GM12872 (cell line): ENCODE measurements around the gene ZNF516.

Experiments used
- CTCF ChIP-seq: IDR thresholded peaks from 3 replicates; pipeline ENCODE4 v1.5.1; 2011; ENCODE audit warnings: low read depth, mild to moderate bottlenecking, low read length, moderate library complexity; ENCODE audit not compliant: insufficient read depth

Gene ZNF516

DNA sequence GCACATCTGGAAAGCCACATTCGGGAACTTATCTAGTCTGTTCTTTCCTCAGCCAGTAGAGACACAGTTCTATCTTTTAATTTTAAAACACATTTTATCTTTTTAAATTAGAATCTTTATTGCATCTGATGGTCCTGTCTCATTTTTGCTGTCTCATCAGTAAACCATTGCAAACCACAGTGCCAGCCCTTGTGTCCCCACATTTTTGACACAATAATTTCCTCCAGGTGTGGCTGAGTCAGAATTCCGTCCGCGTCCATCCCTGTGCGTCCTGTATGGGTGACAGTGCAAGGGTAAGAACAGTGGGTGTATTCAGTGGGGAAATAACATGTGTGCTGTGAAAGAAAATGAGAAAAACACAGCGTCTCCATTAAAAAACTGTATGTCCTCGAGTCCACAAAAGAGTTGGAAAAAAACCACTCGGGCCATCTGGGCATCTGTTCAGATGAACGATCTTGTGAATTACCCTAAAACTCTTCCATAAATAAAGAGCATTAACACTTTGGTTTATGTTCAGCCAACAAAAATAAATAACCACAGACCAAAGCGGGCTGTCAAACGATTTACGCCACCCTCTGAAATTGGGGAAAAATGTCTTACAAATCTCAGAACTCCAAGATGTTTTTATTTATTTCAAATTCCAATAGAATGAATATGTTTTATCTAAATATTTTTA is 137.3 kb downstream of the ZNF516 start:
- TF ChIP-seq CTCF, result no peak

DNA sequence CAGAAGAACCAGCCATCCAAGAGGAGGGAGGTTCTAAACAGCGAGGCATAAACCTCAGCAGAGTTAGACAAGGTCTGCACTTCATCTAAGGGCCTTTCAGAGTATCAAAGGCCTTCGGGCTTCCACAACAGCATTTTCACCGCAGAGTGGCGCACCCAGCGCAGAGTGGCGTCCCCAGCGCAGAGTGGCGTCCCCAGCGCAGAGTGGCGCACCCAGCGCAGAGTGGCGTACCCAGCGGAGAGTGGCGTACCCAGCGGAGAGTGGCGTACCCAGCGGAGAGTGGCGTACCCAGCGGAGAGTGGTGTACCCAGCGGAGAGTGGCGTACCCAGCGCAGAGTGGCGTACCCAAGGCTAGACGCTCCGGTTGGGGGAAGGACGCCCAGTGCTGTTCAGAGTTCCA is 137.9 kb downstream of the ZNF516 start:
- TF ChIP-seq CTCF, result no peak

DNA sequence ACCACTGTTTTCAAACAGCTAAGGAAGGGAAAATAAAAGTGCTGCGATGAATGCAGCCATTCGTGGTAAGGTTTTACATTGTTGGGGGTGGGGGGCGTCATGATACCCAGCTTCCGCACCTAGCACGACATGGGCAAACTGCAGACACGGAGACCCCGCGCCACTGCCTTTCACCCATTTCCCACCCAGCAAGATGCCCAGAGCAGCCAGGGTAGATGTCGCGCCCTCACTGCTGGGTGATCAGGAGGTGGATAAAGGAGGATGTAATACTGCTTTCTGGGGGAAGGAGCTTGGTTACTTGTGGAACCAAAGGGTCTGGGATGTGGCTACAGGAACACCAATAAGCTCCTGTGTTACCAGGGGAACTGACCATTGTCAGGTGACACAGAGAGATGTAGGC is 138.4 kb downstream of the ZNF516 start:
- no peak for TF ChIP-seq CTCF

DNA sequence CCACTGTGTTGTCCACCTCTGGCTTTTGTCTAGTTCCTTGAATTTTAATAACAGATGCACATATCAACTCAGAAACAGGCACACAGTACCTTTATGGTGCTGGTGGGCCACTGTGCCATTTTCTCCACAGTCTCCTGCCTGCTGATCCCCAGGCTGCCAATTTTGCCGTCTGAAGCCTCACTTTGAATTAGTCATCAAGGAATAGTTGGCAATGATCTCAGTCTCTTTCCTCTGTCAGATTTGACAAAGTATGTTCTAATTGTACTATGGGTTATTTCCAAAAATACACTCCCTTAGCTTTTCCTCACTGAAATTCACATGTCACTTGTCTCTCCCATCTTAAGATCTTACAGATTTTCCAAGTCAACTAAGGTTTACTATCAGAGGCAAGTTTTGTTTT is 140.7 kb downstream of the ZNF516 start:
- TF ChIP-seq CTCF, result no peak

- TF ChIP-seq CTCF, result no peak
These were observed 141.5 kb downstream of the ZNF516 start for GRCh38 chr18:76353500-76353899.

GRCh38 chr18:76353046-76353445 is 142.0 kb downstream of the ZNF516 start:
- no peak for TF ChIP-seq CTCF

DNA sequence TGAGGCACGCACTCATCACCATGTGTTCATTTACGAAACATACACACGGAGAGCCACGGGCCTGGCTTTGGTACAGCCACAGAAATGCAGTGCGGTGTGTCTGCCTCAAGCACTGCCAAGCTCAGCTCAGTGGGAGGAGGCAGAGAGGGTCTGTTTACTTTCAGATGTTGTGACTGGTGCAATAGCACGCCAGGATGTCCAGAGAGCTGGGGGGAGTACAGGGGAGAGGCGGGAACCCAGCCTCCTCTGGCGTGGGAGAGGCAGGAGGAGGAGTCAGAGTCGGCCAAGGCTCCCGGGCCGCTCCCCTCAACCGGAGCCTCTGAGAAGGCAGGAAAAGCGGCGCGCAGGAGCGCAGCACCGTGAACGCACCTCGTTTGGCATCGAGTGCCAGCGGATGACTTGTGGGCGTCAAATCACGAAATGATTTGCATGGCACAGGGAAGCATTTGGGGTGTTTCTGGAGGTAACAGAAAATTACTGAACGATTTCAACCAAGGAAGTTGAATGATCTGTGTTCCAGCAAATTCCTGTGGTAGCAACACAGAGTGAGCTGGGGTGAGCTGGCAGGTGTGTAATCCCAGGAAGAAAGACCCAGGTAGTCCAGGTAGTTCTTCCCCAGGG is 143.0 kb downstream of the ZNF516 start:
- no peak for TF ChIP-seq CTCF
